Thymus (tissue), 14 donors: Measurements from ENCODE around the gene RALGDS. TPM values are rescaled to one million over a fixed set of nuclear protein-coding genes. Genes with fewer than 3 reads are reported as not detected.
"Not testable (repeated sequence)": the region's sequence is repeated elsewhere in the genome, so short reads cannot be mapped to it uniquely, and the experiment has no call there.

ENCODE experiments used
- DNase-seq, 9 donors: peaks; one replicate each; pipeline ENCODE4 v3.0.0-alpha.2; 2013; ENCODE audit warnings: low spot score in 9 of 9, low read depth in 6 of 9, missing footprints in 1 of 9
- H3K27ac ChIP-seq, 2 donors: one replicate each; pipeline ENCODE4 v1.5.1; 2013; ENCODE audit warnings: control low read depth in 1 of 2, low read depth in 1 of 2, low read length in 1 of 2, mild to moderate bottlenecking in 1 of 2, moderate library complexity in 1 of 2
- H3K27me3 ChIP-seq, 2 donors: one replicate each; pipeline ENCODE4 v1.5.1; 2013; ENCODE audit warnings: low read length in 1 of 2; ENCODE audit not compliant: control insufficient read depth in 2 of 2, insufficient read depth in 1 of 2
- H3K36me3 ChIP-seq, 2 donors: one replicate each; pipeline ENCODE4 v1.5.1; 2013; ENCODE audit warnings: low read length in 1 of 2, mild to moderate bottlenecking in 1 of 2, moderate library complexity in 1 of 2; ENCODE audit not compliant: control insufficient read depth in 2 of 2, insufficient read depth in 2 of 2
- H3K4me1 ChIP-seq, 2 donors: one replicate each; pipeline ENCODE4 v1.5.1; 2013; ENCODE audit warnings: low read length in 2 of 2; ENCODE audit not compliant: control insufficient read depth in 2 of 2, insufficient read depth in 2 of 2
- H3K4me3 ChIP-seq, 2 donors: one replicate each; pipeline ENCODE4 v1.5.1; 2013; ENCODE audit warnings: low read length in 2 of 2, control low read depth in 1 of 2, mild to moderate bottlenecking in 1 of 2
- H3K9me3 ChIP-seq, 2 donors: one replicate each; pipeline ENCODE4 v1.5.1; 2013; ENCODE audit warnings: low read length in 1 of 2, mild to moderate bottlenecking in 1 of 2; ENCODE audit not compliant: control insufficient read depth in 2 of 2, insufficient read depth in 1 of 2
- WGBS: extraction: QIAGEN DNeasy Blood & Tissue Kit; methylation state at CpG from one replicate; pipeline ENCODE4 v1.1.7; 2013; 5-methylcytosine and 5-hydroxymethylcytosine counted together
- long read RNA-seq, 10 donors: transcript quantifications; one replicate each; lab custom pipeline, GENCODE V29; 2026
- polyA plus RNA-seq: library from polyadenylated mRNA; stranded (reverse); fragments of 200-250 nt; gene quantifications from one replicate; pipeline ENCODE4 v1.2.3, GENCODE V29; 2013
- total RNA-seq: library from RNA; stranded (reverse); fragments of 120-200 nt; gene quantifications from one replicate; pipeline ENCODE4 v1.2.4, GENCODE V29; 2013
- donor health status: healthy.

Gene RALGDS
- total RNA-seq: 25.9 TPM
- polyA plus RNA-seq: 42.1 TPM
- long read RNA-seq, donor 1: 0 reads
- long read RNA-seq, donor 2: 0 reads
- long read RNA-seq, donor 3, full-length matches to known transcripts: 5 of 5 reads
- long read RNA-seq, donor 3, partial matches to known transcripts: 0 of 5 reads
- long read RNA-seq, donor 3, other reads (novel, unspliced or antisense): 0 of 5 reads
- long read RNA-seq, donor 4, partial matches to known transcripts: 0 of 1 reads
- long read RNA-seq, donor 4, other reads (novel, unspliced or antisense): 0 of 1 reads
- long read RNA-seq, donor 5, partial matches to known transcripts: 5 of 7 reads
- long read RNA-seq, donor 5, other reads (novel, unspliced or antisense): 0 of 7 reads
- long read RNA-seq, donor 6, transcript RALGDS-205 (18 exons, 3,801 nt): major isoform, 5 of 10 reads
- long read RNA-seq, donor 6, partial matches to known transcripts: 0 of 10 reads
- long read RNA-seq, donor 6, other reads (novel, unspliced or antisense): 0 of 10 reads
- long read RNA-seq, donor 7, partial matches to known transcripts: 0 of 1 reads
- long read RNA-seq, donor 7, other reads (novel, unspliced or antisense): 0 of 1 reads
- long read RNA-seq, donor 8, partial matches to known transcripts: 0 of 3 reads
- long read RNA-seq, donor 8, other reads (novel, unspliced or antisense): 0 of 3 reads
- long read RNA-seq, donor 9, partial matches to known transcripts: 0 of 5 reads
- long read RNA-seq, donor 9, other reads (novel, unspliced or antisense): 0 of 5 reads
- long read RNA-seq, donor 10, partial matches to known transcripts: 0 of 3 reads
- long read RNA-seq, donor 10, other reads (novel, unspliced or antisense): 0 of 3 reads

DNA sequence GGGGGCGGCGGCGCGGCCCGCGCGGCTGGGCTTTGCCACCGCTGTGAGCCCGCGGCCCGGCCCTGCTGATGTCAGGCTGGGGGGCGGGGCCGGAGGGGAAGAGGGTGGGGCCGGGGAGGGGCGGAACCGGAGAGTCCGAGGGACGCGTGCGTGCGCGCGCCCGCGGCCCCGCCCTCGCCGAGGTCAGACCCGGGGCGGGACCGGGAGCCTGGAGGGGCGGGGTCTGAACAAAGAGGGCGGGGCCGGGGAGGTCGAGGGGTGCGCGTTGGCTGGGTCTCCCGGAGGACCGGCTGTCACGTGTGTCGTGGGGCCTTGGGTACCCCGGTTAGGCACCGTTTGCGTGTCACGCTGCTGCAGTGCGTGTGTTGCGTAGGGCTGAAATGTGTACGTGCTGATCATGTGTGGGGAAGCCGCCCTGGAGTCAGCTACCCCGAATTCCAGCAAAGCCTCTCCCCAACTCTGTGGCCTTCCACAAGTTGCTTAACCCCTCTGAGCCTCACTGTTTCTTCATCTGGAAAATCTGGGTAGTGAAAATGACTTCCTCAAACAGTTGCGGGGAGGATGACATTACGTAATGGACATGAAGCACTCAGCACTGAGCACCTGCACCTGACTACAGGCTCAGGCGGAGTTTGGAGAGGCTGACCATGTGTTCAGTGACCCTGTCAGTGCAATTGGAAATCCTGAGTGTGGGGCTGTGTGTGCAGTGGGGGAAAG lies at the start of gene RALGDS:
Gene RALGDS (minus strand): TSS at position 43 of the 717 bp plus-strand sequence. CDS start 86 bp downstream, outside the sequence.
- Histone ChIP-seq H3K27ac (peak within 1 kb of the TSS; percentile 86 to 89), H3K4me3 (peak within 1 kb of the TSS; percentile 48 to 75), H3K36me3 (no peaks in the 10 kb centered on the region), H3K9me3 (no peaks in the 10 kb centered on the region), H3K27me3 (peaks cover 0 to 9% of the 10 kb centered on the region in 2 donors), H3K4me1 (peaks cover 4 to 55% of the 10 kb centered on the region in 2 donors)
- DNase-seq: peak in 6 of 9 donors; percentile 68 to 90 (median 82)
- WGBS: 6% methylated on average over 53 of the region's 53 CpGs

DNA sequence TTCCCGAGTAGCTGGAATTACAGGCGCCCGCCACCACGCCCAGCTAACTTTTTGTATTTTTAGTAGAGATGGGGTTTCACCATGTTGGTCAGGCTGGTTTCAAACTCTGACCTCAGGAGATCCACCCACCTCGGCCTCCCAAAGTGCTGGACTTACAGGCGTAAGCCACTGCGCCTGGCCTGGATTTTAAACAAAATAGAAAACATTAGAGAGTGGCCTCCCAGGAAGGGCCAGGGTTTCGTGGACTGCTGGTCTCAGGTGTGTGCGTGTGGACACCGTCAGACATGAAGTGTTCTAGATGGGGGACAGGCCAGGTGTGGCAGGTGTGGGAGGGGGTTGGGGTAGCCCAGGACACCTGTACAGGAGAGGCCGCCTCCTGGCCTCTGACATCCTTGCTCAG lies 49.7 kb upstream of the RALGDS start:
- H3K4me1 ChIP-seq: no peaks in the 10 kb centered on the region
- WGBS: 98% methylated on average over 11 of the region's 11 CpGs
- DNase-seq: no peak
- no peak overlapping the region for H3K27ac ChIP-seq
- H3K9me3 ChIP-seq: no peaks in the 10 kb centered on the region
- peaks cover 2 to 3% of the 10 kb centered on the region in 2 donors for H3K27me3 ChIP-seq
- no peaks in the 10 kb centered on the region for H3K36me3 ChIP-seq
- no peak overlapping the region for H3K4me3 ChIP-seq

DNA sequence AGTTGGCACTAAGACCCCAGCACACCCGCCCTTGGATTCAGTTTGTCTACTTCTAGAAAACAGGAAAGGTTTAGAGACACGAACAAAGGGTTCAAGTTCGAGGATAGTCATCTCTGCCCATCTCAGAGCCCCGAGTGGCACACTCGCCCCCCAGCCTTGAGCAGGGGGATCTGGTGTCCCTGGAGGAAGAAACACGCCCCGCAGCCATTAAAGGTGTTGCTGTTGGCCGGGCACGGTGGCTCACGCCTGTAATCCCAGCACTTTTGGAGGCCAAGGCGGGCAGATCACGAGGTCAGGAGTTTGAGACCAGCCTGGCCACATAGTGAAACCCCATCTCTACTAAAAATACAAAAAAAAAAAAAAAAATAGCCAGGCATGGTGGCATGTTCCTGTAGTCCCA lies 48.6 kb upstream of the RALGDS start:
- not testable (repeated sequence) for H3K27me3 ChIP-seq, DNase-seq, H3K36me3 ChIP-seq, H3K27ac ChIP-seq, H3K9me3 ChIP-seq, H3K4me3 ChIP-seq, H3K4me1 ChIP-seq
- WGBS: 97% methylated on average over 12 of the region's 12 CpGs

DNA sequence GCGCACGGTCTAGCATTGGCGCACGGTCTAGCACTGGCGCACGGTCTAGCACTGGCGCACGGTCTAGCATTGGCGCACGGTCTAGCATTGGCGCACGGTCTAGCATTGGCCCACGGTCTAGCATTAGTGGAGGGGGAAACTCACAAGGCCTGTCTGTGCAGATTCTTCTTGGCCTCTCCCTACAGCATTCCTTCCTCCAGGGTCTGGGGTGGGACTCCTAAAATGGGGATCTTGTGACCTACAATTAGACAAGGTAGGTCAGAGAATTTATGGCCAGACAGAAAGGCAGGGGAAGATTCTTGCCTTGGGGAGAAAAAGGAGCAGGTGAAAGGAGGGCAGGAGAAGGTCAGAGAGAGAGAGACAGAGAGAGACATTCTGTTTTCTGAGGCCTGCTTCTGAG lies 48.1 kb upstream of the RALGDS start:
- H3K27ac ChIP-seq: no peak overlapping the region
- H3K9me3 ChIP-seq: no peaks in the 10 kb centered on the region
- H3K36me3 ChIP-seq: no peaks in the 10 kb centered on the region
- H3K4me1 ChIP-seq: peaks cover 0 to 2% of the 10 kb centered on the region in 2 donors
- no peak overlapping the region for H3K4me3 ChIP-seq
- peaks cover 3 to 11% of the 10 kb centered on the region in 2 donors for H3K27me3 ChIP-seq
- 96% methylated on average over 13 of the region's 13 CpGs for WGBS
- no peak for DNase-seq

DNA sequence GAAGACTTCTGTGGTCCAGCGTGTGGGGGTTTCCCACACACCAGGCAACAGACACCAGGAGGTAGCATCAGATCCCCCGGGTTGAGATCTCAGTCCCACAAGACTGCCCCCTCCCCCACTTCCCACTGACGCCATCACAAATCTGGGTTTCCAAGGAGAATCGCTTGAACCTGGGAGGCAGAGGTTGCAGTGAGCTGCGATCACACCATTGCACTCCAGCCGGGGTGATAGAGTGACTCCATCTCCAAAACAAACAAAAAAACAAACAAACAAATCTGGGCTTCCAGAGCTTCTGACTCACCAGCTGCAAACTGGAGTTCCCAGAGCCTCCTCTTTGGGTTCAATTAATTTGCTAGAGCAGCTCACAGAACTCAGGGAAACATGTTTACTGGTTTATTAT lies 47.4 kb upstream of the RALGDS start:
- H3K27me3 ChIP-seq: peaks cover 3 to 18% of the 10 kb centered on the region in 2 donors
- H3K27ac ChIP-seq: no peak overlapping the region
- DNase-seq: no peak
- H3K9me3 ChIP-seq: no peaks in the 10 kb centered on the region
- no peak overlapping the region for H3K4me3 ChIP-seq
- WGBS: 87% methylated on average over 6 of the region's 6 CpGs
- H3K4me1 ChIP-seq: peaks cover 4 to 9% of the 10 kb centered on the region in 2 donors
- no peaks in the 10 kb centered on the region for H3K36me3 ChIP-seq

DNA sequence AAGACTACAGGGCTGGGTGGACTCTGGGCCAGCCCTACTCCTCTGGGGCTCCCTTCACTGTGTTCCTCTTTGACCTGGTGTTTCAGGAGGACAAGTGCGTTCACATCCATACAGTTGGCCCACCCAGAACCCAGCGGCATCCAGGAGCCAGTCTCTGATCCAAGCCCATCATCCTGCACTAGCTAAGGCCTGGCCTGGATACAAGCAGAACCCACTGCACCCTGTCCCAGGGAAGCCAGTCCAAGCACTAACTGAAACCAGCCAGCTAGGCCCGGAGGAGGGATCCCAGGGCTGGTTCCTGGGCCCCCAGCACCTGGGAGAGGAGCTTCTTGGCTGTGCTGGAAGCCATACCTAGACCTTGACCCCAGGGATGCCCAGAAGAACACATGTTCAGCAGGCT lies 46.7 kb upstream of the RALGDS start:
- H3K9me3 ChIP-seq: no peaks in the 10 kb centered on the region
- H3K4me3 ChIP-seq: no peak overlapping the region
- peaks cover 4 to 23% of the 10 kb centered on the region in 2 donors for H3K27me3 ChIP-seq
- DNase-seq: no peak
- H3K36me3 ChIP-seq: no peaks in the 10 kb centered on the region
- H3K4me1 ChIP-seq: peaks cover 4 to 14% of the 10 kb centered on the region in 2 donors
- no peak overlapping the region for H3K27ac ChIP-seq
- WGBS: 96% methylated on average over 3 of the region's 3 CpGs

DNA sequence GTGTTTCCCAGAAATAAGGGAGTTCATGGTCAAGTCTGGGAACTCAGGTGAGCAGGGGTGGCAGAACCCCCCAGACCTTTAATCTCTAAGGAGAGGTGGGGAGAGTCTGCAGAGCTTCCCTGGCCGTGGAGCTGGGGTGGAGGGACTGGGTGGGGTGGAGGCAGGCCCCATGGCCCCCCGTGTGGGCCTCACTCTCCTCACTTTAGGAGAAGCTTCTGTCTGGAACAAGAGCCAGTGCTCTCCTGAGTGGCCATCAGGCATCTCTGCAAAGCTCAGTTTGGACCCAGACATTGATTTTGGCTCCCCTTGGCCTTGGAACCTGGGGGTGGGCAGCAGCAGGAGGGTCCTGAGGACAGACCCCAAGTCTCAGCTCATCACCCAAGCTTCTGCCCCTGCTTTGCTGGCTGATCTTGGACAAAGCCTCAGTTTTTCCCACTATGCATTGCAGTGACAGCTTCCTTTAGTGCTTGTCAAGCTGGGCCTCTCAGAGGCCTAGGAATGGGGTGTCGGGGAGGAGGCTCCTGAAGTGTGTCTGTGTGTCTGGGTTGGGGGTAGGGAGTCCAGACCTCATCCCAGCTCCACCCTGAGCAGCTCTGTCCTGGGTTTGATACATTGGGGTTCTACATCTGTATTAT lies 46.2 kb upstream of the RALGDS start:
- Histone ChIP-seq H3K9me3 (no peaks in the 10 kb centered on the region), H3K4me3 (no peak overlapping the region), H3K36me3 (no peaks in the 10 kb centered on the region), H3K27me3 (peaks cover 4 to 28% of the 10 kb centered on the region in 2 donors), H3K4me1 (peaks cover 4 to 14% of the 10 kb centered on the region in 2 donors), H3K27ac (no peak overlapping the region)
- DNase-seq: no peak
- WGBS: 89% methylated on average over 3 of the region's 3 CpGs

DNA sequence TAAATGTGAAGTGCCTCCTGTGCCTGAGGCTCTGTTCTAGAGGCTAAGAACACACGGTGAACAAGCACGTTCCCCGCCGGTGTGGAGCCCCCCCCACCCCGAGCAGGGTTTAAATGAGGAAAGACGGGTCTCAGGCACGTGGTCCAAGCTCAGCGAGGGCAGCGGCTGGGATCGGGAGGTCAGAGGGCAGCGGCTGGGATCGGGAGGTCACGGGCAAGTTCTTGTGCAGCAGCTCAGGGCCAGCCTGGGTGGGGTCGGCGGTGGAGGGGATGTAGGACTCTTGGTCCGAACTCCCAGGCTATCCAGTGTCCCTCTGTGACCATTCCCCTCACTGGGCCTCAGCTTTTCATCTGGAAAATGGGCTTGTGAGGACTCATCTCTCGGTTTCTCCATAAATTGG lies 45.4 kb upstream of the RALGDS start:
- DNase-seq: no peak
- Histone ChIP-seq H3K27ac (no peak overlapping the region), H3K27me3 (peaks cover 4 to 34% of the 10 kb centered on the region in 2 donors), H3K36me3 (no peaks in the 10 kb centered on the region), H3K9me3 (no peaks in the 10 kb centered on the region), H3K4me3 (no peak overlapping the region), H3K4me1 (peaks cover 4 to 14% of the 10 kb centered on the region in 2 donors)
- 95% methylated on average over 17 of the region's 17 CpGs for WGBS
